Omental fat pad (tissue), 4 donors: Measurements from ENCODE around the gene LRPAP1. TPM values are rescaled to one million over a fixed set of nuclear protein-coding genes. Genes with fewer than 3 reads are reported as not detected.

Experiments used
- ATAC-seq: fragments of 150-250 bp; one replicate; pipeline ENCODE4 v1.9.1; 2016; ENCODE audit warnings: mild to moderate bottlenecking, moderate library complexity; ENCODE audit not compliant: low FRiP score
- DNase-seq: peaks from one replicate; pipeline ENCODE4 v3.0.0-alpha.2; 2019; ENCODE audit warnings: low spot score
- CTCF ChIP-seq, 3 donors: fragments of 450-650 bp; IDR thresholded peaks; one replicate each; pipeline ENCODE4 v1.5.1; 2016 to 2017; ENCODE audit warnings: antibody characterized with exemption in 3 of 3, mild to moderate bottlenecking in 3 of 3, moderate library complexity in 2 of 3
- total RNA-seq, 4 donors: library from RNA; depleted of rRNA; stranded (reverse); fragments of >200 nt; gene quantifications; one replicate each; pipeline ENCODE4 v1.1.0, GENCODE V29; 2016

Gene LRPAP1
- total RNA-seq, 4 donors from 2014 or later: 119 to 141 (median 127) TPM

- ATAC-seq (no peak), DNase-seq (no peak)
- no peak for TF ChIP-seq CTCF (IDR thresholded peaks at IDR 0.05)
Observed at GRCh38 chr4:3527101-3527913, 4.9 kb downstream of the LRPAP1 start.

- ATAC-seq: no peak
- DNase-seq: no peak
- TF ChIP-seq CTCF (IDR thresholded peaks at IDR 0.05): no peak
Observed at GRCh38 chr4:3526456-3526855, 5.8 kb downstream of the LRPAP1 start.

GRCh38 chr4:3525532-3526430 is 6.4 kb downstream of the LRPAP1 start:
- no peak for ATAC-seq
- TF ChIP-seq CTCF (IDR thresholded peaks at IDR 0.05): no peak
- DNase-seq: no peak

- DNase-seq: no peak
- no peak for ATAC-seq
- no peak for TF ChIP-seq CTCF (IDR thresholded peaks at IDR 0.05)
Observed at GRCh38 chr4:3524920-3525319, 7.3 kb downstream of the LRPAP1 start.

- DNase-seq: no peak
- no peak for TF ChIP-seq CTCF (IDR thresholded peaks at IDR 0.05)
- no peak for ATAC-seq
Observed at GRCh38 chr4:3524349-3524748, 7.9 kb downstream of the LRPAP1 start.

- no peak for ATAC-seq
- DNase-seq: no peak
- TF ChIP-seq CTCF (IDR thresholded peaks at IDR 0.05): no peak
Observed at GRCh38 chr4:3523628-3524221, 8.5 kb downstream of the LRPAP1 start.
